OCI-LY7 (cell line): ENCODE measurements around the gene EFCAB7. TPM values are rescaled to one million over a fixed set of nuclear protein-coding genes. Genes with fewer than 3 reads are reported as not detected.

ENCODE experiments used
- BruUV-seq: library from RNA; stranded (reverse); fragments of 400-500 nt; replicated peaks from 2 replicates; lab custom pipeline; 2021; lab: Mats Ljungman, UMichigan
- CTCF ChIA-PET: fragments of 300-600 bp; sonication (Branson Sonifier 250); formaldehyde crosslinking; loops from one replicate; lab custom pipeline; 2022; ENCODE audit warnings: antibody characterized with exemption; ENCODE audit not compliant: unreplicated experiment; lab: Charles Lee
- POLR2A ChIA-PET: fragments of 300-600 bp; sonication (Branson Sonifier 250); formaldehyde crosslinking; loops from one replicate; lab custom pipeline; 2022; ENCODE audit warnings: antibody characterized with exemption; lab: Charles Lee
- DNase-seq: peaks from one replicate; pipeline ENCODE4 v3.0.0-alpha.2; 2015; ENCODE audit warnings: low spot score
- H2AFZ ChIP-seq: fragments of 200-600 bp; sonication (generic), shearing (Covaris generic); 2 replicates; pipeline ENCODE4 v1.6.1; 2014; ENCODE audit warnings: mild to moderate bottlenecking, antibody characterized with exemption, low read length, moderate library complexity
- H3K27ac ChIP-seq: fragments of 200-600 bp; sonication (generic); 2 replicates; pipeline ENCODE4 v1.5.1; 2014; ENCODE audit warnings: mixed run types, low read depth, mild to moderate bottlenecking, moderate library complexity, low read length, inconsistent platforms; ENCODE audit not compliant: poor library complexity, severe bottlenecking
- H3K36me3 ChIP-seq: fragments of 200-600 bp; sonication (generic); 2 replicates; pipeline ENCODE4 v1.6.1; 2014; ENCODE audit warnings: mild to moderate bottlenecking, antibody characterized with exemption, low read length, moderate library complexity, mixed read lengths; ENCODE audit not compliant: insufficient read depth
- H3K4me1 ChIP-seq: fragments of 200-600 bp; sonication (generic); 2 replicates; pipeline ENCODE4 v1.5.1; 2014; ENCODE audit warnings: mild to moderate bottlenecking, low read length; ENCODE audit not compliant: insufficient read depth, poor library complexity, severe bottlenecking
- H3K4me2 ChIP-seq: fragments of 200-600 bp; sonication (generic); 2 replicates; pipeline ENCODE4 v1.6.1; 2014; ENCODE audit warnings: mild to moderate bottlenecking, low read length
- H3K4me3 ChIP-seq: fragments of 200-600 bp; sonication (generic); 2 replicates; pipeline ENCODE4 v1.5.1; 2014; ENCODE audit warnings: mild to moderate bottlenecking, low read depth, low read length; ENCODE audit not compliant: poor library complexity, severe bottlenecking
- H3K79me2 ChIP-seq: fragments of 200-600 bp; sonication (generic); 2 replicates; pipeline ENCODE4 v1.6.1; 2016; ENCODE audit warnings: low read depth, mild to moderate bottlenecking, low read length, moderate library complexity, mixed read lengths; ENCODE audit not compliant: insufficient read depth
- H3K9me2 ChIP-seq: fragments of 200-600 bp; sonication (generic); 2 replicates; pipeline ENCODE4 v1.6.1; 2016; ENCODE audit warnings: mild to moderate bottlenecking, low read length, mixed read lengths; ENCODE audit not compliant: insufficient read depth
- H3K9me3 ChIP-seq: fragments of 200-600 bp; sonication (generic); 2 replicates; pipeline ENCODE4 v1.6.1; 2014; ENCODE audit warnings: mild to moderate bottlenecking, mixed run types, low read length, mixed read lengths
- H4K20me1 ChIP-seq: fragments of 200-600 bp; sonication (generic); 2 replicates; pipeline ENCODE4 v1.6.1; 2014; ENCODE audit warnings: mild to moderate bottlenecking, antibody characterized with exemption, low read length, moderate library complexity, mixed read lengths; ENCODE audit not compliant: insufficient read depth
- EZH2phosphoT487 ChIP-seq: fragments of 200-600 bp; sonication (generic); IDR thresholded peaks from 2 replicates; pipeline ENCODE4 v1.6.1; 2018; ENCODE audit warnings: low read depth, borderline replicate concordance, mild to moderate bottlenecking, mixed run types, antibody characterized with exemption, low read length, moderate library complexity, mixed read lengths
- intact Hi-C: fragments of 100-400 bp; cut with micrococcal nuclease; formaldehyde crosslinking; loops from one replicate; pipeline ENCODE4 v1.10.0; 2022; ENCODE audit not compliant: unreplicated experiment
- small RNA-seq: library from RNA; depleted of rRNA; stranded (forward); fragments of <200 nt; gene quantifications from one replicate; pipeline ENCODE3, GENCODE V24; 2014
- total RNA-seq, 2 experiments: library from RNA; depleted of rRNA in 1 of 2; stranded (reverse); fragments of >200 nt in 1 of 2; shearing (Covaris generic) in 1 of 2; gene quantifications; 2 replicates each; pipeline ENCODE4 v1.2.3, GENCODE V29; 2014 to 2022
- TF ChIP-seq, protein P1 (sequence below): fragments of 200-600 bp; sonication (generic); conservative IDR thresholded peaks from 2 replicates; pipeline ENCODE4 v1.5.1; 2014; ENCODE audit warnings: mild to moderate bottlenecking, antibody characterized with exemption, low read length, moderate library complexity, mixed read lengths

The EFCAB7 gene
- total RNA-seq, 2 experiments from 2014 or later = 10.5 to 11.8 TPM

DNA sequence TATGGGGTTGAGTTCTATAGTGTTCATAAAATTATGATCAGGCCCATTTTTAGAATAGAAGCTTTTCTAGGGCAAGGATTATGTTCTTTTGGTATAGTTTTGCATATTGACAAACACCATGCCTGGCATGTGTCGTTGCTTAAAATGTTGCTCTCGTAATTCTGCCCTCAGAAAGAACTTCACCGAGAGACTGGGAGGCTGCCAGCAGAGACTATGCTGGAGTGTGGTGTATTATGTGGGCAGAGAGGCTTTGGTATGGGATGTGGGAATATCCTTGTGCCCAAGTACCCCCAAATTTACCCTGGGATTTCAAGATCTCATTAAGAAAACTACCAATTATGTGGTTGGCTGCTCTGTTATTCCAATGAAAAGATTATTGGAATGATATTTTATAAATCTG lies 97.8 kb downstream of the EFCAB7 start:
- CTCF ChIA-PET = interaction anchor here (0.5 kb wide), 1 partner anchor 1206 kb away, joined by 17 read pairs; no protein-coding TSS in a partner anchor
- no peaks in the 10 kb centered on the region for H3K79me2 ChIP-seq
- H3K4me3 ChIP-seq = no peak overlapping the region
- no peaks in the 10 kb centered on the region for H3K4me1 ChIP-seq
- H3K27ac ChIP-seq = no peak overlapping the region
- no peaks in the 10 kb centered on the region for H3K9me2 ChIP-seq
- H4K20me1 ChIP-seq = peaks cover 2% of the 10 kb centered on the region
- intact Hi-C loops = no loop called here
- no peak for DNase-seq
- no peaks in the 10 kb centered on the region for H3K9me3 ChIP-seq
- no peaks in the 10 kb centered on the region for H3K36me3 ChIP-seq
- no peak overlapping the region for H3K4me2 ChIP-seq
- BruUV-seq = no TSS peak
- TF ChIP-seq EZH2phosphoT487 = no peak
- TF ChIP-seq, protein P1, sequence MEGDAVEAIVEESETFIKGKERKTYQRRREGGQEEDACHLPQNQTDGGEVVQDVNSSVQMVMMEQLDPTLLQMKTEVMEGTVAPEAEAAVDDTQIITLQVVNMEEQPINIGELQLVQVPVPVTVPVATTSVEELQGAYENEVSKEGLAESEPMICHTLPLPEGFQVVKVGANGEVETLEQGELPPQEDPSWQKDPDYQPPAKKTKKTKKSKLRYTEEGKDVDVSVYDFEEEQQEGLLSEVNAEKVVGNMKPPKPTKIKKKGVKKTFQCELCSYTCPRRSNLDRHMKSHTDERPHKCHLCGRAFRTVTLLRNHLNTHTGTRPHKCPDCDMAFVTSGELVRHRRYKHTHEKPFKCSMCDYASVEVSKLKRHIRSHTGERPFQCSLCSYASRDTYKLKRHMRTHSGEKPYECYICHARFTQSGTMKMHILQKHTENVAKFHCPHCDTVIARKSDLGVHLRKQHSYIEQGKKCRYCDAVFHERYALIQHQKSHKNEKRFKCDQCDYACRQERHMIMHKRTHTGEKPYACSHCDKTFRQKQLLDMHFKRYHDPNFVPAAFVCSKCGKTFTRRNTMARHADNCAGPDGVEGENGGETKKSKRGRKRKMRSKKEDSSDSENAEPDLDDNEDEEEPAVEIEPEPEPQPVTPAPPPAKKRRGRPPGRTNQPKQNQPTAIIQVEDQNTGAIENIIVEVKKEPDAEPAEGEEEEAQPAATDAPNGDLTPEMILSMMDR = no peak
- POLR2A ChIA-PET = no interaction called here
- H2AFZ ChIP-seq = no peak overlapping the region

DNA sequence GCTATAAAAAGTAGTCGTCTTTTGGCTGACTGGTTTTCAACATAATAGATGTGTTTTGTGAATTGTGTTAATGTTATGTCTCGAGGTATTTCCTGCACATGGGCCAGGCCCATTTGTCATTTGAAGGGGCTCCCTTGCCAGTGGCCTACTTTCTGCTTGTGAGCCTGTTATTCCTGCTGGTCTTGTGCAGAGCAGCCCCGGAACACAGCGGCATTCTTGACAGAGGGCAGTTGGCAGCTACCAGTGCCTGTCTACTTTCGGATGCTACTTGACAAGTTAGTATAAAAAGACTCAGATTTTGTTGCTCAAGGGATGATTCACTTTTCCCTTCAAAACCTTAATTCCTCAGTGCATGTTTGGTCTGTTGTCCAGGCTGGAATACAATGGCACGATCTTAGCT lies 98.4 kb downstream of the EFCAB7 start:
- H3K9me3 ChIP-seq = no peaks in the 10 kb centered on the region
- no TSS peak for BruUV-seq
- no peak overlapping the region for H3K4me3 ChIP-seq
- H3K27ac ChIP-seq = no peak overlapping the region
- H3K4me1 ChIP-seq = no peaks in the 10 kb centered on the region
- no peak overlapping the region for H3K4me2 ChIP-seq
- H2AFZ ChIP-seq = no peak overlapping the region
- no peaks in the 10 kb centered on the region; the same call in 1 of the 2 replicates for H4K20me1 ChIP-seq
- TF ChIP-seq, protein P1 = no peak
- ChIA-PET CTCF (no interaction called here), POLR2A (no interaction called here)
- intact Hi-C loops = no loop called here
- no peaks in the 10 kb centered on the region for H3K79me2 ChIP-seq
- H3K9me2 ChIP-seq = no peaks in the 10 kb centered on the region
- no peaks in the 10 kb centered on the region for H3K36me3 ChIP-seq
- DNase-seq = no peak

Small RNA genes lying within 50 kb of the gene (small RNA-seq; reads per million reads assigned to genes)
- gene RF02105 (not detected), gene RF02106 (not detected), gene RF02107 (not detected), gene RF02108 (not detected), gene RF02109 (not detected), gene RF02110 (not detected), gene RN7SL488P (not detected), gene RNU7-123P (not detected)

Other genes starting within 250 kb of the EFCAB7 start
- 0.06 TPM in 1 of 2 replicates, not detected in the other for gene FOXD3, start 201.0 kb upstream of the EFCAB7 start, total RNA-seq (2014; rRNA removed; shearing (Covaris generic))
- gene FOXD3, start 201.0 kb upstream of the EFCAB7 start, total RNA-seq (2022) = not detected in 2 replicates
- 29.3 TPM in 2 replicates for gene ALG6, start 155.9 kb upstream of the EFCAB7 start, total RNA-seq (2014; rRNA removed; shearing (Covaris generic))
- 31.6 and 34.1 TPM in 2 replicates for gene ALG6, start 155.9 kb upstream of the EFCAB7 start, total RNA-seq (2022)
- gene ITGB3BP, start 300 bp upstream of the EFCAB7 start, total RNA-seq (2014; rRNA removed; shearing (Covaris generic)) = 91.5 and 97.5 TPM in 2 replicates
- 97.0 and 113 TPM in 2 replicates for gene ITGB3BP, start 300 bp upstream of the EFCAB7 start, total RNA-seq (2022)
- 39.2 and 43.2 TPM in 2 replicates for gene PGM1, start 69.9 kb downstream of the EFCAB7 start, total RNA-seq (2014; rRNA removed; shearing (Covaris generic))
- 45.4 and 56.9 TPM in 2 replicates for gene PGM1, start 69.9 kb downstream of the EFCAB7 start, total RNA-seq (2022)